ENCODE data around the gene CCDC74A.
"Not testable (repeated sequence)": the region's sequence is repeated elsewhere in the genome, so short reads cannot be mapped to it uniquely, and the experiment has no call there.

Gene CCDC74A

GRCh38 chr2:131518531-131518930 is 9.2 kb upstream of the CCDC74A start:
- H3K79me2 ChIP-seq (ENCODE audit: insufficient read depth, low read length); H3K9ac ChIP-seq (ENCODE audit: low read length); H2AFZ ChIP-seq (ENCODE audit: low read length); H3K27ac ChIP-seq (ENCODE audit: low read depth, low read length, poor library complexity, severe bottlenecking); H3K9me3 ChIP-seq (ENCODE audit: low read length); H4K20me1 ChIP-seq (ENCODE audit: insufficient read depth, low read length); H3F3A ChIP-seq (ENCODE audit: insufficient read depth, low read length); H3K27me3 ChIP-seq (ENCODE audit: insufficient read depth, low read length); H3K4me2 ChIP-seq (ENCODE audit: low read length); H3K9me2 ChIP-seq (ENCODE audit: low read depth, low read length); H3K4me3 ChIP-seq (ENCODE audit: low read depth, low read length, poor library complexity, severe bottlenecking); H3K4me1 ChIP-seq (ENCODE audit: insufficient read depth, low read length, severe bottlenecking): not testable (repeated sequence)
- H3K36me3 ChIP-seq (ENCODE audit: insufficient read depth, low read length): peaks cover 47% of the 10 kb centered on the region

GRCh38 chr2:131519466-131519865 is 8.2 kb upstream of the CCDC74A start:
- no peaks in the 10 kb centered on the region for H3K79me2 ChIP-seq (ENCODE audit: insufficient read depth, low read length)
- H3K36me3 ChIP-seq (ENCODE audit: insufficient read depth, low read length): peaks cover 38% of the 10 kb centered on the region
- no peaks in the 10 kb centered on the region for H4K20me1 ChIP-seq (ENCODE audit: insufficient read depth, low read length)
- H3K9me2 ChIP-seq (ENCODE audit: low read depth, low read length): no peaks in the 10 kb centered on the region
- H3K27ac ChIP-seq (ENCODE audit: low read depth, low read length, poor library complexity, severe bottlenecking): no peak overlapping the region
- TF ChIP-seq EZH2 (IDR thresholded peaks at IDR 0.05; ENCODE audit: borderline replicate concordance, low read length) (no peak), CTCF (IDR thresholded peaks at IDR 0.05; ENCODE audit: low read length) (no peak)
- no peaks in the 10 kb centered on the region for H3K27me3 ChIP-seq (ENCODE audit: insufficient read depth, low read length)
- no peak overlapping the region for H2AFZ ChIP-seq (ENCODE audit: low read length)
- no peak overlapping the region for H3K4me2 ChIP-seq (ENCODE audit: low read length)
- H3K4me1 ChIP-seq (ENCODE audit: insufficient read depth, low read length, severe bottlenecking): peaks cover under 1% of the 10 kb centered on the region
- H3F3A ChIP-seq (ENCODE audit: insufficient read depth, low read length): no peaks in the 10 kb centered on the region
- H3K9me3 ChIP-seq (ENCODE audit: low read length): no peaks in the 10 kb centered on the region
- H3K4me3 ChIP-seq (ENCODE audit: low read depth, low read length, poor library complexity, severe bottlenecking): no peak overlapping the region
- H3K9ac ChIP-seq (ENCODE audit: low read length): no peak overlapping the region

GRCh38 chr2:131519871-131520470 is 7.7 kb upstream of the CCDC74A start:
- H3K36me3 ChIP-seq (ENCODE audit: insufficient read depth, low read length): peaks cover 36% of the 10 kb centered on the region
- H4K20me1 ChIP-seq (ENCODE audit: insufficient read depth, low read length); H3F3A ChIP-seq (ENCODE audit: insufficient read depth, low read length); H3K79me2 ChIP-seq (ENCODE audit: insufficient read depth, low read length); H3K4me2 ChIP-seq (ENCODE audit: low read length); H3K9me2 ChIP-seq (ENCODE audit: low read depth, low read length); H3K9ac ChIP-seq (ENCODE audit: low read length); H3K27me3 ChIP-seq (ENCODE audit: insufficient read depth, low read length); H2AFZ ChIP-seq (ENCODE audit: low read length); H3K9me3 ChIP-seq (ENCODE audit: low read length); H3K4me1 ChIP-seq (ENCODE audit: insufficient read depth, low read length, severe bottlenecking); H3K27ac ChIP-seq (ENCODE audit: low read depth, low read length, poor library complexity, severe bottlenecking); H3K4me3 ChIP-seq (ENCODE audit: low read depth, low read length, poor library complexity, severe bottlenecking): not testable (repeated sequence)

- Histone ChIP-seq H3K27me3 (ENCODE audit: insufficient read depth, low read length) (no peaks in the 10 kb centered on the region), H3K36me3 (ENCODE audit: insufficient read depth, low read length) (peaks cover 36% of the 10 kb centered on the region), H3K9me3 (ENCODE audit: low read length) (no peaks in the 10 kb centered on the region), H3K9ac (ENCODE audit: low read length) (no peak overlapping the region), H3K4me3 (ENCODE audit: low read depth, low read length, poor library complexity, severe bottlenecking) (no peak overlapping the region), H3K4me2 (ENCODE audit: low read length) (no peak overlapping the region), H3F3A (ENCODE audit: insufficient read depth, low read length) (no peaks in the 10 kb centered on the region), H2AFZ (ENCODE audit: low read length) (no peak overlapping the region), H4K20me1 (ENCODE audit: insufficient read depth, low read length) (no peaks in the 10 kb centered on the region), H3K79me2 (ENCODE audit: insufficient read depth, low read length) (no peaks in the 10 kb centered on the region), H3K27ac (ENCODE audit: low read depth, low read length, poor library complexity, severe bottlenecking) (no peak overlapping the region), H3K9me2 (ENCODE audit: low read depth, low read length) (no peaks in the 10 kb centered on the region), H3K4me1 (ENCODE audit: insufficient read depth, low read length, severe bottlenecking) (no peaks in the 10 kb centered on the region)
- TF ChIP-seq CTCF (IDR thresholded peaks at IDR 0.05; ENCODE audit: low read length): no peak
- no peak for TF ChIP-seq EZH2 (IDR thresholded peaks at IDR 0.05; ENCODE audit: borderline replicate concordance, low read length)
Observed at GRCh38 chr2:131520526-131520925, 7.2 kb upstream of the CCDC74A start.

DNA sequence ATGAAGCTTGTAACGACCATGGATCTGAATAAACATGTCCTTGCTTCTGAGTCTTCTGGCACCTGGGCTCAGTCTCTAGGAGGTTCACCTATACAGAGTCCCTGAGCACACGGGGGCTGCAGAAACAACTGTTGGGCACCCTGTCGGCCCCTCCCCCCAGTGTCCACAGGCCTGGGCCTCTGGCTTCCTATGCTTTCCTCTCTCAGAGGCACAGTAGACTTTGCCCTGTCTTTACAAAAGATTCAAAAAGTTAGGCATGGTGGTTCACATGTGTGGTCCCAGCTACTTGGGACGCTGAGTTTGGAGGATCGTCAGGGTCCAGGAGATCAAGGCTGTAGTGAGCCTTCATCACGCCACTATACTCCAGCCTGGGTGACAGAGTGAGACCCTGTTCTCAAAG is 6.2 kb upstream of the CCDC74A start:
- H3K9ac ChIP-seq (ENCODE audit: low read length); H3K4me2 ChIP-seq (ENCODE audit: low read length); H3K27me3 ChIP-seq (ENCODE audit: insufficient read depth, low read length); H3F3A ChIP-seq (ENCODE audit: insufficient read depth, low read length); H3K4me3 ChIP-seq (ENCODE audit: low read depth, low read length, poor library complexity, severe bottlenecking); H3K9me3 ChIP-seq (ENCODE audit: low read length); H3K27ac ChIP-seq (ENCODE audit: low read depth, low read length, poor library complexity, severe bottlenecking); H3K79me2 ChIP-seq (ENCODE audit: insufficient read depth, low read length); H3K4me1 ChIP-seq (ENCODE audit: insufficient read depth, low read length, severe bottlenecking); H3K9me2 ChIP-seq (ENCODE audit: low read depth, low read length); H2AFZ ChIP-seq (ENCODE audit: low read length); H4K20me1 ChIP-seq (ENCODE audit: insufficient read depth, low read length): not testable (repeated sequence)
- peaks cover 36% of the 10 kb centered on the region for H3K36me3 ChIP-seq (ENCODE audit: insufficient read depth, low read length)
